GM19023 (cell line): Measurements from ENCODE around the gene EVC2.

Source experiments
- ATAC-seq: cut with Tn5 transposase; IDR thresholded peaks from one replicate; pipeline ENCODE4 v1.9.1; 2021; ENCODE audit warnings: mild to moderate bottlenecking, moderate library complexity; ENCODE audit not compliant: unreplicated experiment

Gene EVC2

GRCh38 chr4:5515646-5516045, 192.7 kb downstream of the EVC2 start:
- ATAC-seq = no peak
